Neuronal stem cell (in vitro differentiated cells): ENCODE data around the gene RAMP2.

Source experiments
- DNase-seq: peaks from one replicate; pipeline ENCODE4 v3.0.0-alpha.2; 2013; ENCODE audit warnings: low spot score
- H2AFZ ChIP-seq: one replicate; pipeline ENCODE4 v1.6.1; 2013; ENCODE audit warnings: mild to moderate bottlenecking, low read length, inconsistent platforms
- H2AK5ac ChIP-seq: 2 replicates; pipeline ENCODE4 v1.6.1; 2013; ENCODE audit warnings: low read depth, mild to moderate bottlenecking, inconsistent platforms, low read length, moderate library complexity, mixed read lengths
- H2BK120ac ChIP-seq: 2 replicates; pipeline ENCODE4 v1.6.1; 2013; ENCODE audit warnings: low read depth, mild to moderate bottlenecking, inconsistent platforms, low read length, moderate library complexity, mixed read lengths
- H2BK12ac ChIP-seq: one replicate; pipeline ENCODE4 v1.6.1; 2013; ENCODE audit warnings: low read length, inconsistent platforms
- H2BK15ac ChIP-seq: 2 replicates; pipeline ENCODE4 v1.6.1; 2013; ENCODE audit warnings: mild to moderate bottlenecking, low read length, inconsistent platforms, mixed read lengths
- H2BK5ac ChIP-seq: one replicate; pipeline ENCODE4 v1.6.1; 2013; ENCODE audit warnings: inconsistent platforms, mild to moderate bottlenecking, low read length, moderate library complexity
- H3K14ac ChIP-seq: one replicate; pipeline ENCODE4 v1.6.1; 2013; ENCODE audit warnings: low read length, inconsistent platforms
- H3K18ac ChIP-seq: 2 replicates; pipeline ENCODE4 v1.6.1; 2013; ENCODE audit warnings: low read length, inconsistent platforms
- H3K23ac ChIP-seq: 2 replicates; pipeline ENCODE4 v1.6.1; 2013; ENCODE audit warnings: low read depth, mild to moderate bottlenecking, mixed read lengths, low read length, inconsistent platforms; ENCODE audit not compliant: poor library complexity
- H3K27ac ChIP-seq: replicated peaks from 3 replicates; pipeline ENCODE4 v1.5.1; 2013; ENCODE audit warnings: low read length, inconsistent platforms
- H3K27me3 ChIP-seq, 3 experiments: 2 replicates each; pipeline ENCODE4 v1.6.1; 2013; ENCODE audit warnings: low read length in 3 of 3, mild to moderate bottlenecking in 2 of 3, inconsistent platforms in 1 of 3, low read depth in 1 of 3, mixed read lengths in 1 of 3, moderate library complexity in 1 of 3; ENCODE audit not compliant: control insufficient read depth in 3 of 3, insufficient read depth in 3 of 3
- H3K36me3 ChIP-seq, 2 donors: replicated peaks in 1 of 2; 2 replicates each; pipeline ENCODE4 v1.6.1; 2013; ENCODE audit warnings: low read length in 2 of 2; ENCODE audit not compliant: control insufficient read depth in 2 of 2, insufficient read depth in 2 of 2
- H3K4ac ChIP-seq: 2 replicates; pipeline ENCODE4 v1.6.1; 2013; ENCODE audit warnings: inconsistent platforms, mild to moderate bottlenecking, low read length, moderate library complexity
- H3K4me1 ChIP-seq, 2 donors: 1 replicate in 1 of 2; 2 replicates in 1 of 2; pipeline ENCODE4 v1.6.1; 2013; ENCODE audit warnings: low read length in 2 of 2, low read depth in 1 of 2; ENCODE audit not compliant: control insufficient read depth in 2 of 2, insufficient read depth in 1 of 2
- H3K4me2 ChIP-seq: one replicate; pipeline ENCODE4 v1.6.1; 2013; ENCODE audit warnings: mild to moderate bottlenecking, low read length, inconsistent platforms; ENCODE audit not compliant: insufficient read depth, poor library complexity, severe bottlenecking
- H3K4me3 ChIP-seq, 2 donors: 2 replicates each; pipeline ENCODE4 v1.5.1; 2013; ENCODE audit warnings: low read length in 2 of 2, mild to moderate bottlenecking in 2 of 2, inconsistent platforms in 1 of 2, moderate library complexity in 1 of 2
- H3K79me1 ChIP-seq: one replicate; pipeline ENCODE4 v1.6.1; 2013; ENCODE audit warnings: low read depth, mild to moderate bottlenecking, inconsistent platforms, low read length, moderate library complexity
- H3K9ac ChIP-seq: one replicate; pipeline ENCODE4 v1.6.1; 2013; ENCODE audit warnings: mild to moderate bottlenecking, low read depth, low read length, inconsistent platforms; ENCODE audit not compliant: poor library complexity
- H3K9me3 ChIP-seq, 2 donors: replicated peaks in 1 of 2; 2 replicates each; pipeline versions ENCODE3 to v1.6.1; 2013; ENCODE audit warnings: low read length in 2 of 2, mild to moderate bottlenecking in 2 of 2, inconsistent platforms in 1 of 2, low read depth in 1 of 2, mixed read lengths in 1 of 2, moderate library complexity in 1 of 2; ENCODE audit not compliant: control insufficient read depth in 2 of 2, insufficient read depth in 1 of 2
- H4K8ac ChIP-seq: one replicate; pipeline ENCODE4 v1.6.1; 2013; ENCODE audit warnings: low read depth, mild to moderate bottlenecking, inconsistent platforms, low read length, moderate library complexity
- H4K91ac ChIP-seq: one replicate; pipeline ENCODE4 v1.6.1; 2013; ENCODE audit warnings: low read length, low read depth, mild to moderate bottlenecking, inconsistent platforms; ENCODE audit not compliant: poor library complexity
- WGBS, 2 donors: extraction: QIAGEN DNeasy Blood & Tissue Kit; methylation state at CpG; one replicate each; pipeline ENCODE4 v1.1.7; 2013; ENCODE audit warnings: missing lambda C conversion rate in 2 of 2, mixed read lengths in 1 of 2; ENCODE audit not compliant: insufficient read length in 2 of 2, insufficient replicate concordance in 1 of 2; ENCODE audit errors: extremely low coverage in 2 of 2; 5-methylcytosine and 5-hydroxymethylcytosine counted together

The RAMP2 gene

DNA sequence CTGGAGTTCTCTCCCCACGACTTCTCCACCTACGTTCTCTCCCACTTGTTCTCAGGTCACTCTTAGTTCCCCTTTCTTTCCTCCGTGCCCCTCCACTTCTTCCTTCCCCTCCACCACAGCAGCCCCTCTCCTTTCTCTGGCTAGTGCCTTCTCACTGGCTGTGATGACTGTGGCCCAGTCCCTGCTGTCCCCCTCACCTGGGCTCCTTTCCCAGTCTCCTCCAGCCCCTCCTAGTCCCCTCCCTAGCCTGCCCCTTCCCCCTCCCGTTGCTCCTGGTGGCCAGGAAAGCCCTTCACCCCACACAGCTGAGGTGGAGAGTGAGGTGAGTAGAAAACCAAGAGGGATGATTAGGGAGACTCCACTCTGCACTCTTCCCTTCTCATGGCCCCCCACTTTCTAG lies 34.0 kb downstream of the RAMP2 start:
- Histone ChIP-seq H4K91ac (no peak overlapping the region), H2BK5ac (no peak overlapping the region), H3K79me1 (no peaks in the 10 kb centered on the region), H2AK5ac (no peak overlapping the region), H3K4me1 (peaks cover 6 to 9% of the 10 kb centered on the region in 2 donors), H3K27me3 (no peaks in the 10 kb centered on the region), H2BK15ac (no peak overlapping the region), H3K9me3 (peaks cover 0 to 4% of the 10 kb centered on the region in 2 donors), H3K9ac (no peak overlapping the region), H3K36me3 (peaks cover 4 to 25% of the 10 kb centered on the region in 2 donors), H2BK120ac (no peak overlapping the region), H3K23ac (no peak overlapping the region), H3K18ac (no peak overlapping the region), H3K14ac (no peak overlapping the region), H3K4ac (no peak overlapping the region), H2BK12ac (no peak overlapping the region), H3K4me3 (no peak overlapping the region), H2AFZ (no peak overlapping the region), H3K4me2 (no peak overlapping the region), H3K27ac (no peak overlapping the region), H4K8ac (no peak overlapping the region)
- DNase-seq = no peak
- no CpG with 5 or more reads among the region's 4 CpGs for WGBS, 2 donors

DNA sequence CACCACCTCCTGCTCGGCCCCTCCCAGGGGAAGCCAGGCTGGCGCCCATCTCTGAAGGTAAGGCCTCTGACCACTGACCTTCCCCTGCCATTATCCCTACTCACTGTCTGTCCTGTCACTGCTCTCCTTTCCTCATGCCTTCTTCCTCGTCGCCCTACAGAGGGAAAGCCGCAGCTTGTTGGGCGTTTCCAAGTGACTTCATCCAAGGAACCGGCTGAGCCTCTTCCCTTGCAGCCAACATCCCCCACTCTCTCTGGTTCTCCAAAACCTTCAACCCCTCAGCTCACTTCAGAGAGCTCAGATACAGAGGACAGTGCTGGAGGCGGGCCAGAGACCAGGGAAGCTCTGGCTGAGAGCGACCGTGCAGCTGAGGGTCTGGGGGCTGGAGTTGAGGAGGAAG lies 34.4 kb downstream of the RAMP2 start:
- Histone ChIP-seq H3K79me1 (no peaks in the 10 kb centered on the region), H3K36me3 (peaks cover 4 to 25% of the 10 kb centered on the region in 2 donors), H3K18ac (no peak overlapping the region), H2BK5ac (no peak overlapping the region), H3K27ac (no peak overlapping the region), H2BK12ac (no peak overlapping the region), H4K8ac (no peak overlapping the region), H3K14ac (no peak overlapping the region), H2BK15ac (no peak overlapping the region), H3K23ac (no peak overlapping the region), H3K9ac (no peak overlapping the region), H3K4ac (no peak overlapping the region), H3K27me3 (peaks cover 0 to 2% (median 0%) of the 10 kb centered on the region in 3 experiments), H3K4me2 (no peak overlapping the region), H3K9me3 (peaks cover 0 to 4% of the 10 kb centered on the region in 2 donors), H2AK5ac (no peak overlapping the region), H2BK120ac (no peak overlapping the region), H4K91ac (no peak overlapping the region), H2AFZ (no peak overlapping the region), H3K4me3 (no peak overlapping the region), H3K4me1 (peaks cover 6 to 9% of the 10 kb centered on the region in 2 donors)
- WGBS, 2 donors = no CpG with 5 or more reads among the region's 10 CpGs
- DNase-seq = no peak

GRCh38 chr17:42796066-42796758 lies 35.2 kb downstream of the RAMP2 start:
- WGBS, 2 donors = no CpG with 5 or more reads among the region's 18 CpGs
- Histone ChIP-seq H3K27me3 (peaks cover 0 to 2% (median 0%) of the 10 kb centered on the region in 3 experiments), H3K23ac (no peak overlapping the region)

GRCh38 chr17:42797067-42798007 lies 36.3 kb downstream of the RAMP2 start:
- Histone ChIP-seq H3K36me3 (peaks cover 4 to 25% of the 10 kb centered on the region in 2 donors), H3K4me1 (peaks cover 6 to 9% of the 10 kb centered on the region in 2 donors), H3K27me3 (peaks cover 0 to 2% (median 0%) of the 10 kb centered on the region in 3 experiments), H2BK15ac (no peak overlapping the region), H2AFZ (no peak overlapping the region), H3K9me3 (peaks cover 0 to 4% of the 10 kb centered on the region in 2 donors), H4K91ac (no peak overlapping the region), H4K8ac (no peak overlapping the region), H2BK5ac (no peak overlapping the region), H3K4me3 (peak overlapping the region; percentile 66 to 97), H3K14ac (no peak overlapping the region), H3K27ac (no peak overlapping the region), H2AK5ac (no peak overlapping the region), H3K23ac (no peak overlapping the region), H2BK120ac (no peak overlapping the region), H3K79me1 (no peaks in the 10 kb centered on the region), H3K18ac (no peak overlapping the region), H3K9ac (no peak overlapping the region), H3K4me2 (peak overlapping the region; percentile 58), H3K4ac (no peak overlapping the region), H2BK12ac (no peak overlapping the region)
- DNase-seq = no peak
- WGBS, 2 donors = no CpG with 5 or more reads among the region's 10 CpGs

More at GRCh38 chr17:42796066-42796758, 35.2 kb downstream of the RAMP2 start:
- Histone ChIP-seq H3K9ac (no peak overlapping the region), H4K91ac (no peak overlapping the region), H2BK15ac (no peak overlapping the region), H4K8ac (no peak overlapping the region), H2BK120ac (no peak overlapping the region), H3K9me3 (peaks cover 0 to 4% of the 10 kb centered on the region in 2 donors), H2AK5ac (no peak overlapping the region), H3K18ac (no peak overlapping the region), H3K4me3 (no peak overlapping the region), H3K4me1 (peaks cover 6 to 9% of the 10 kb centered on the region in 2 donors), H3K14ac (no peak overlapping the region), H3K79me1 (no peaks in the 10 kb centered on the region), H2AFZ (no peak overlapping the region), H2BK5ac (no peak overlapping the region), H2BK12ac (no peak overlapping the region), H3K27ac (no peak overlapping the region), H3K4ac (no peak overlapping the region), H3K36me3 (peaks cover 4 to 25% of the 10 kb centered on the region in 2 donors), H3K4me2 (no peak overlapping the region)
- DNase-seq = no peak
